ENCODE results near the gene VTCN1. TPM values are rescaled to one million over a fixed set of nuclear protein-coding genes. Genes with fewer than 3 reads are reported as not detected.

VTCN1 gene
- total RNA-seq, 1 experiment from 2014 or later, result 0.17 TPM

DNA sequence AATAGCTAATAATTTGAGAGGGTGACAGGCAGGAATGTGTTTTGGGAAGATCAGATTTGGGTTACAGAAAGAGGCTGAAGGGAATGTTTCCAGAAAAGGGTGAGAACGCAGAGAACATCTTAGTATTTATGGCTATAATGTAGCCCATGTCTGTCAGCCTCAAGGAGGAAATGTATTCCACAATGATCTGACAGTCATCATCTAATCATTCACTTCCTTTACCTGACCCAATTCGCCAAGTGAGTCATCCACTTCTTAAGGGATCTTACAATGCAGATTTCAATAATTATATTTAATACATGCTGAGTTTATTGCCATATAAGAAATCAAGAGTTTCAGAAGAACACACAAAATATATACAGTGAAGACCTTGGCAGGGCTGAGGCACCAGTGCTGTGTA is 100.0 kb downstream of the VTCN1 start (continued):
- TF ChIP-seq, protein P1, sequence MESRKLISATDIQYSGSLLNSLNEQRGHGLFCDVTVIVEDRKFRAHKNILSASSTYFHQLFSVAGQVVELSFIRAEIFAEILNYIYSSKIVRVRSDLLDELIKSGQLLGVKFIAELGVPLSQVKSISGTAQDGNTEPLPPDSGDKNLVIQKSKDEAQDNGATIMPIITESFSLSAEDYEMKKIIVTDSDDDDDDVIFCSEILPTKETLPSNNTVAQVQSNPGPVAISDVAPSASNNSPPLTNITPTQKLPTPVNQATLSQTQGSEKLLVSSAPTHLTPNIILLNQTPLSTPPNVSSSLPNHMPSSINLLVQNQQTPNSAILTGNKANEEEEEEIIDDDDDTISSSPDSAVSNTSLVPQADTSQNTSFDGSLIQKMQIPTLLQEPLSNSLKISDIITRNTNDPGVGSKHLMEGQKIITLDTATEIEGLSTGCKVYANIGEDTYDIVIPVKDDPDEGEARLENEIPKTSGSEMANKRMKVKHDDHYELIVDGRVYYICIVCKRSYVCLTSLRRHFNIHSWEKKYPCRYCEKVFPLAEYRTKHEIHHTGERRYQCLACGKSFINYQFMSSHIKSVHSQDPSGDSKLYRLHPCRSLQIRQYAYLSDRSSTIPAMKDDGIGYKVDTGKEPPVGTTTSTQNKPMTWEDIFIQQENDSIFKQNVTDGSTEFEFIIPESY (IDR thresholded peaks at IDR 0.05; ENCODE audit: extremely low read depth, insufficient replicate concordance, low read length), result no peak
- TF ChIP-seq SRF (IDR thresholded peaks at IDR 0.05; ENCODE audit: low read depth) (no peak), SIN3A (IDR thresholded peaks at IDR 0.05; ENCODE audit: low read depth) (no peak), ELF1 (IDR thresholded peaks at IDR 0.05; ENCODE audit: borderline replicate concordance, low read depth) (no peak), RAD21 (IDR thresholded peaks at IDR 0.05; ENCODE audit: low read depth) (no peak), POLR2AphosphoS5 (IDR thresholded peaks at IDR 0.05; ENCODE audit: low read depth, low read length) (no peak), EGR1 (IDR thresholded peaks at IDR 0.05; ENCODE audit: low read depth) (no peak), POLR2A (IDR thresholded peaks at IDR 0.05; ENCODE audit: borderline replicate concordance, extremely low read depth, insufficient read depth, insufficient read length) (no peak), SP1 (IDR thresholded peaks at IDR 0.05; ENCODE audit: low read depth) (peak; percentile 30; the same call in 1 of the 2 replicates), EZH2phosphoT487 (IDR thresholded peaks at IDR 0.05; ENCODE audit: borderline replicate concordance) (no peak)
- TF ChIP-seq, protein P2, sequence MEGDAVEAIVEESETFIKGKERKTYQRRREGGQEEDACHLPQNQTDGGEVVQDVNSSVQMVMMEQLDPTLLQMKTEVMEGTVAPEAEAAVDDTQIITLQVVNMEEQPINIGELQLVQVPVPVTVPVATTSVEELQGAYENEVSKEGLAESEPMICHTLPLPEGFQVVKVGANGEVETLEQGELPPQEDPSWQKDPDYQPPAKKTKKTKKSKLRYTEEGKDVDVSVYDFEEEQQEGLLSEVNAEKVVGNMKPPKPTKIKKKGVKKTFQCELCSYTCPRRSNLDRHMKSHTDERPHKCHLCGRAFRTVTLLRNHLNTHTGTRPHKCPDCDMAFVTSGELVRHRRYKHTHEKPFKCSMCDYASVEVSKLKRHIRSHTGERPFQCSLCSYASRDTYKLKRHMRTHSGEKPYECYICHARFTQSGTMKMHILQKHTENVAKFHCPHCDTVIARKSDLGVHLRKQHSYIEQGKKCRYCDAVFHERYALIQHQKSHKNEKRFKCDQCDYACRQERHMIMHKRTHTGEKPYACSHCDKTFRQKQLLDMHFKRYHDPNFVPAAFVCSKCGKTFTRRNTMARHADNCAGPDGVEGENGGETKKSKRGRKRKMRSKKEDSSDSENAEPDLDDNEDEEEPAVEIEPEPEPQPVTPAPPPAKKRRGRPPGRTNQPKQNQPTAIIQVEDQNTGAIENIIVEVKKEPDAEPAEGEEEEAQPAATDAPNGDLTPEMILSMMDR (IDR thresholded peaks at IDR 0.05 in 2 of 3, conservative IDR thresholded peaks at IDR 0.05 in 1 of 3; ENCODE audit: borderline replicate concordance in 1 of 3, insufficient read depth in 1 of 3, low read depth in 2 of 3, low read length in 2 of 3), result no peak
- TF ChIP-seq, protein P3, sequence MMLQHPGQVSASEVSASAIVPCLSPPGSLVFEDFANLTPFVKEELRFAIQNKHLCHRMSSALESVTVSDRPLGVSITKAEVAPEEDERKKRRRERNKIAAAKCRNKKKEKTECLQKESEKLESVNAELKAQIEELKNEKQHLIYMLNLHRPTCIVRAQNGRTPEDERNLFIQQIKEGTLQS (IDR thresholded peaks at IDR 0.05), result no peak
